HepG2 (cell line): ENCODE measurements around the gene CLRN3. TPM values are rescaled to one million over a fixed set of nuclear protein-coding genes. Genes with fewer than 3 reads are reported as not detected.
A peak's percentile ranks its signal among the peaks of the same experiment; 100 is the strongest.

Experiments
- ATAC-seq: fragments of 200-7000 bp; cut with Tn5 transposase; 3 replicates; pipeline ENCODE4 v1.9.1; 2020; ENCODE audit warnings: mild to moderate bottlenecking, moderate library complexity
- BruUV-seq: library from RNA; stranded (reverse); fragments of 400-500 nt; replicated peaks from 2 replicates; lab custom pipeline; 2021; lab: Mats Ljungman, UMichigan
- CTCF ChIA-PET: fragments of 300-600 bp; formaldehyde crosslinking; extraction: SDS; loops from one replicate; lab custom pipeline; 2021; ENCODE audit warnings: low total read pairs, inconsistent platforms, low intra/inter-chr PET ratio; lab: Yijun Ruan, JAX
- POLR2A ChIA-PET: fragments of 350-600 bp; sonication (Branson Sonifier 250); formaldehyde crosslinking; loops from one replicate; lab custom pipeline; 2020; ENCODE audit warnings: antibody characterized with exemption, inconsistent platforms; lab: Yijun Ruan, JAX
- DNase-seq: peaks from one replicate; pipeline ENCODE4 v3.0.0-alpha.2; 2015; ENCODE audit warnings: low spot score
- FAIRE-seq: peaks from 3 replicates; lab custom pipeline; 2011; peaks lifted over from hg19 to GRCh38; lab: Jason Lieb, UNC
- H2AFZ ChIP-seq: one replicate; pipeline ENCODE4 v1.6.1; 2011; ENCODE audit warnings: low read length, inconsistent platforms
- H3K27ac ChIP-seq: fragments of 300-600 bp; 3 replicates; pipeline ENCODE4 v1.8.0; 2011; ENCODE audit warnings: mixed run types, mild to moderate bottlenecking, mixed read lengths, low read length, inconsistent platforms; ENCODE audit not compliant: insufficient read depth; ENCODE audit errors: extremely low read length
- H3K27me3 ChIP-seq, 2 experiments: fragments of 200-600 bp in 1 of 2; 2 replicates in 1 of 2; 3 replicates in 1 of 2; pipeline versions ENCODE4 v1.6.0 to v1.8.0; 2011; ENCODE audit warnings: low read length in 2 of 2, mild to moderate bottlenecking in 2 of 2, moderate library complexity in 2 of 2, inconsistent platforms in 1 of 2; ENCODE audit not compliant: insufficient read depth in 2 of 2, control insufficient read depth in 1 of 2
- H3K36me3 ChIP-seq, 2 experiments: fragments of 200-600 bp in 1 of 2; replicated peaks in 1 of 2; 2 replicates in 1 of 2; 3 replicates in 1 of 2; pipeline versions ENCODE4 v1.5.1 to v1.8.0; 2011; ENCODE audit warnings: low read length in 2 of 2, inconsistent platforms in 1 of 2; ENCODE audit not compliant: insufficient read depth in 2 of 2, control insufficient read depth in 1 of 2
- H3K4me1 ChIP-seq: 2 replicates; pipeline ENCODE4 v1.5.1; 2012; ENCODE audit warnings: low read length, inconsistent platforms; ENCODE audit not compliant: insufficient read depth
- H3K4me2 ChIP-seq: 2 replicates; pipeline ENCODE4 v1.6.0; 2011; ENCODE audit warnings: low read depth, low read length, inconsistent platforms
- H3K4me3 ChIP-seq, 3 experiments: fragments of 200-600 bp in 1 of 3; sonication (generic), shearing (Covaris generic) in 1 of 3; replicated peaks in 1 of 3; 2 replicates each; pipeline ENCODE4 v1.5.1; 2011 to 2016; ENCODE audit warnings: low read length in 3 of 3, inconsistent platforms in 2 of 3, low read depth in 2 of 3, mild to moderate bottlenecking in 2 of 3, control low read depth in 1 of 3, mixed read lengths in 1 of 3; ENCODE audit not compliant: insufficient read depth in 1 of 3
- H3K79me2 ChIP-seq: one replicate; pipeline ENCODE4 v1.6.1; 2011; ENCODE audit warnings: low read length, inconsistent platforms; ENCODE audit not compliant: insufficient read depth
- H3K9ac ChIP-seq: 2 replicates; pipeline ENCODE4 v1.6.0; 2011; ENCODE audit warnings: mild to moderate bottlenecking, low read depth, low read length, inconsistent platforms; ENCODE audit not compliant: insufficient read depth
- H3K9me3 ChIP-seq: 2 replicates; pipeline ENCODE4 v1.5.1; 2012; ENCODE audit warnings: mild to moderate bottlenecking, low read length
- H4K20me1 ChIP-seq: 2 replicates; pipeline ENCODE4 v1.6.0; 2011; ENCODE audit warnings: inconsistent platforms, mild to moderate bottlenecking, low read length, moderate library complexity; ENCODE audit not compliant: insufficient read depth
- ATF6 ChIP-seq: sonication (generic); formaldehyde crosslinking; conservative IDR thresholded peaks from 2 replicates; pipeline ENCODE4 v1.4.0; 2020; ENCODE audit warnings: missing genetic modification reagents
- CBX2 ChIP-seq, 2 experiments: fragments of 200-600 bp in 1 of 2; sonication (generic); formaldehyde crosslinking in 1 of 2; IDR thresholded peaks; 2 replicates each; pipeline versions ENCODE4 v1.7.0 to v1.8.1; 2018 to 2022; ENCODE audit warnings: low read depth in 2 of 2, low read length in 1 of 2, mild to moderate bottlenecking in 1 of 2, missing genetic modification reagents in 1 of 2
- ELF3 ChIP-seq: IDR thresholded peaks from 2 replicates; pipeline ENCODE4 v1.6.1; 2016; ENCODE audit warnings: missing genetic modification reagents, missing compliant biosample characterization
- FOSL2 ChIP-seq: sonication (generic); formaldehyde crosslinking; IDR thresholded peaks from 2 replicates; pipeline ENCODE4 v1.4.0; 2020; ENCODE audit warnings: missing genetic modification reagents
- HNRNPLL ChIP-seq: fragments of 200-400 bp; formaldehyde crosslinking; IDR thresholded peaks from 2 replicates; pipeline ENCODE4 v1.6.1; 2017; ENCODE audit warnings: mild to moderate bottlenecking, low read depth, low read length; ENCODE audit not compliant: poor library complexity, severe bottlenecking
- KLF6 ChIP-seq: IDR thresholded peaks from 2 replicates; pipeline ENCODE4 v1.8.0; 2016; ENCODE audit warnings: missing biosample characterization, missing genetic modification reagents
- MAFK ChIP-seq, 2 experiments: IDR thresholded peaks in 1 of 2; conservative IDR thresholded peaks in 1 of 2; 2 replicates each; pipeline ENCODE4 v1.6.1; 2011; ENCODE audit warnings: improper control_type of control experiment in 2 of 2, low read length in 2 of 2
- NFKB2 ChIP-seq: sonication (generic); formaldehyde crosslinking; IDR thresholded peaks from 2 replicates; pipeline ENCODE4 v1.4.0; 2020; ENCODE audit warnings: missing genetic modification reagents, borderline replicate concordance
- NFYC ChIP-seq: IDR thresholded peaks from 2 replicates; pipeline ENCODE4 v1.6.1; 2016; ENCODE audit warnings: missing genetic modification reagents, missing compliant biosample characterization
- PCBP2 ChIP-seq: fragments of 200-400 bp; formaldehyde crosslinking; optimal IDR thresholded peaks from 2 replicates; pipeline ENCODE3; 2018; ENCODE audit warnings: low read length, low read depth; ENCODE audit not compliant: poor library complexity, severe bottlenecking
- PHF8 ChIP-seq: sonication (generic); formaldehyde crosslinking; IDR thresholded peaks from 2 replicates; pipeline ENCODE4 v1.5.0; 2020; ENCODE audit warnings: missing genetic modification reagents
- RELA ChIP-seq: sonication (generic); formaldehyde crosslinking; IDR thresholded peaks from 2 replicates; pipeline ENCODE4 v1.4.0; 2020; ENCODE audit warnings: missing genetic modification reagents
- SALL2 ChIP-seq: sonication (generic); formaldehyde crosslinking; IDR thresholded peaks from 2 replicates; pipeline ENCODE4 v1.8.1; 2023; ENCODE audit warnings: mild to moderate bottlenecking, missing genetic modification reagents, inconsistent platforms
- TEAD2 ChIP-seq: sonication (generic); formaldehyde crosslinking; IDR thresholded peaks from 2 replicates; pipeline ENCODE4 v1.9.0; 2021; ENCODE audit warnings: missing genetic modification reagents
- TOPORS ChIP-seq: sonication (generic); formaldehyde crosslinking; IDR thresholded peaks from 2 replicates; pipeline ENCODE4 v1.8.0; 2023; ENCODE audit warnings: mild to moderate bottlenecking, missing genetic modification reagents
- ZNF3 ChIP-seq: IDR thresholded peaks from 2 replicates; pipeline ENCODE4 v1.7.0; 2017; ENCODE audit warnings: inconsistent platforms
- ZNF841 ChIP-seq: sonication (generic); formaldehyde crosslinking; IDR thresholded peaks from 2 replicates; pipeline ENCODE4 v1.8.1; 2023; ENCODE audit warnings: missing genetic modification reagents, borderline replicate concordance
- WGBS: methylation state at CpG from one replicate; pipeline ENCODE4 v1.1.6; 2017; ENCODE audit warnings: low lambda C conversion rate; 5-methylcytosine and 5-hydroxymethylcytosine counted together
- in situ Hi-C: cut with HindIII; loops from 2 replicates; pipeline ENCODE4 v1.10.0; 2017; ENCODE audit warnings: low pct_unique_long_range_greater_than_20kb; ENCODE audit not compliant: extremely low pct_ligation_motif_present
- intact Hi-C: fragments of 100-400 bp; cut with micrococcal nuclease; formaldehyde crosslinking; loops from one replicate; pipeline ENCODE4 v1.10.0; 2022; ENCODE audit not compliant: unreplicated experiment
- polyA plus RNA-seq, 8 experiments: library from polyadenylated mRNA; depleted of rRNA in 3 of 8; stranded (reverse) in 7 of 8; unstranded in 1 of 8; fragments of >200 nt; fragmentation: Illumina TruSeq in 4 of 8; extraction: Trizol in 4 of 8; gene quantifications; 2 replicates each; pipeline versions ENCODE4 v1.2.1 to v1.2.3, GENCODE V29; 2011 to 2016; ENCODE audit warnings: low read depth in 4 of 8, missing spikeins in 1 of 8, mixed read lengths in 1 of 8; ENCODE audit not compliant: insufficient read depth in 1 of 8
- total RNA-seq, 5 experiments: library from RNA; depleted of rRNA; stranded (reverse); fragments of >200 nt; fragmentation: Illumina TruSeq; extraction: Trizol; gene quantifications; 2 replicates each; pipeline ENCODE4 v1.2.3, GENCODE V29; 2016; ENCODE audit warnings: low read depth in 1 of 5

Gene CLRN3
- total and polyA plus RNA-seq, 2 of the 13 experiments (the other 11 are each of a cell fraction or from before 2014, with no cell fraction given): not detected

GRCh38 chr10:127923646-127924045 is 30.9 kb upstream of the CLRN3 start (continued):
- TF ChIP-seq TEAD2 (no peak), TOPORS (no peak), HNRNPLL (no peak), ELF3 (no peak)

- ChIA-PET POLR2A (no interaction called here), CTCF (no interaction called here)
- H3K36me3 ChIP-seq: no peaks in the 10 kb centered on the region
- no peak overlapping the region for H3K4me3 ChIP-seq
- H3K9me3 ChIP-seq: no peaks in the 10 kb centered on the region
- no peak overlapping the region for H3K4me2 ChIP-seq
- no peak overlapping the region for H3K9ac ChIP-seq
- no peak for FAIRE-seq
- H2AFZ ChIP-seq: no peak overlapping the region
- H4K20me1 ChIP-seq: no peaks in the 10 kb centered on the region
- no peaks in the 10 kb centered on the region for H3K79me2 ChIP-seq
- peak; percentile 50; the same call in 2 of the 3 replicates for ATAC-seq
- H3K4me1 ChIP-seq: no peaks in the 10 kb centered on the region
- peak; percentile 9 for DNase-seq
- no peak overlapping the region for H3K27ac ChIP-seq
- intact Hi-C loops: no loop called here
- peaks cover 0 to 4% of the 10 kb centered on the region in 2 experiments; a peak in 2 of 5 replicates for H3K27me3 ChIP-seq
- in situ Hi-C loops: no loop called here
- BruUV-seq: no TSS peak
- 48% methylated on average over 11 of the region's 12 CpGs for WGBS
- TF ChIP-seq FOSL2: peak; percentile 45
- TF ChIP-seq MAFK (conservative IDR thresholded peaks at IDR 0.05 in 1 of 2, IDR thresholded peaks at IDR 0.05 in 1 of 2; ENCODE audit: low read length in 2 of 2): no peak
Observed at GRCh38 chr10:127922675-127923366, 30.1 kb upstream of the CLRN3 start.

- ATAC-seq (no peak), DNase-seq (no peak), FAIRE-seq (no peak)
- H3K27ac ChIP-seq: no peak overlapping the region
- no peaks in the 10 kb centered on the region for H3K79me2 ChIP-seq
- H3K36me3 ChIP-seq: no peaks in the 10 kb centered on the region
- H3K4me2 ChIP-seq: no peak overlapping the region
- CTCF ChIA-PET: no interaction called here
- no peaks in the 10 kb centered on the region for H4K20me1 ChIP-seq
- POLR2A ChIA-PET: no interaction called here
- H3K4me3 ChIP-seq: no peak overlapping the region
- no peak overlapping the region for H3K9ac ChIP-seq
- in situ Hi-C loops (no loop called here), intact Hi-C loops (no loop called here)
- no TSS peak for BruUV-seq
- H2AFZ ChIP-seq: no peak overlapping the region
- H3K4me1 ChIP-seq: no peaks in the 10 kb centered on the region
- 64% methylated on average over 4 of the region's 9 CpGs for WGBS
- peaks cover 0 to 4% of the 10 kb centered on the region in 2 experiments; a peak in 2 of 5 replicates for H3K27me3 ChIP-seq
- H3K9me3 ChIP-seq: no peaks in the 10 kb centered on the region
- TF ChIP-seq ATF6 (CRISPR knock-in tag) (no peak), SALL2 (CRISPR knock-in tag) (no peak), NFYC (CRISPR knock-in tag) (no peak), ZNF3 (no peak), ZNF841 (no peak), KLF6 (CRISPR knock-in tag) (no peak), RELA (CRISPR knock-in tag) (no peak), PHF8 (no peak), PCBP2 (no peak), NFKB2 (CRISPR knock-in tag) (no peak), CBX2 (IDR thresholded peaks at IDR 0.05; ENCODE audit: low read depth, low read length) (no peak), CBX2 (CRISPR knock-in tag; IDR thresholded peaks at IDR 0.05; ENCODE audit: low read depth) (no peak)
Observed at GRCh38 chr10:127922206-127922605, 29.5 kb upstream of the CLRN3 start.
